ENCODE measurements around the gene HNF4A. TPM values are rescaled to one million over a fixed set of nuclear protein-coding genes. Genes with fewer than 3 reads are reported as not detected.
"Not testable (repeated sequence)": the region's sequence is repeated elsewhere in the genome, so short reads cannot be mapped to it uniquely, and the experiment has no call there.

HNF4A gene
- total and polyA plus RNA-seq, 9 donors: under 0.01 to 11.1 (median 0.10) TPM; not detected in 1

DNA sequence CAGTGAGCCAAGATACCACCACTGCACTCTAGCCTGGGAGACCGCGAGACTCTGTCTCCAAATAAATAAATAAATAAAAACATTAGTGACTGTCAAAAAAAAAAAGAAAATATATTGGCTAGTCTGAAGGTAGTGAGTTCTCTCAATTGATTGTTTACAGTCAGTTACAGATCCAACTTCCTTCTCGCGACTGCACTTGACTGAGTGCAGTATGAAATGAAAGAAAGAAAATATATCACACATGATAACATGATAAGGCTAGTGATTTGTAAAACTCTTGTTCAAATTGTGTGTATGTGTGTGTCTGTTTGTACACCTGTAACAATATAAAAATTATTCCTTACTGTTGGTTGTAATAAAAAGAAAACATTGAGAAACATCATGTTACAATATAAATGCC, 10.8 kb upstream of the HNF4A start:
- Histone ChIP-seq H3K4me3 (ENCODE audit: low read length) (no peak overlapping the region), H3K9me3 (replicated peaks; ENCODE audit: control insufficient read depth, low read depth, low read length) (no peaks in the 10 kb centered on the region), H3K27ac (ENCODE audit: low read length) (no peak overlapping the region), H3K4me1 (ENCODE audit: control insufficient read depth, insufficient read depth, low read length) (no peaks in the 10 kb centered on the region), H3K36me3 (ENCODE audit: control insufficient read depth, insufficient read depth, low read length) (no peaks in the 10 kb centered on the region), H3K27me3 (ENCODE audit: control insufficient read depth, insufficient read depth, low read length) (peaks cover 2% of the 10 kb centered on the region)
- no peak for DNase-seq
- no CpG with 5 or more reads among the region's 4 CpGs for WGBS (ENCODE audit: insufficient coverage)

DNA sequence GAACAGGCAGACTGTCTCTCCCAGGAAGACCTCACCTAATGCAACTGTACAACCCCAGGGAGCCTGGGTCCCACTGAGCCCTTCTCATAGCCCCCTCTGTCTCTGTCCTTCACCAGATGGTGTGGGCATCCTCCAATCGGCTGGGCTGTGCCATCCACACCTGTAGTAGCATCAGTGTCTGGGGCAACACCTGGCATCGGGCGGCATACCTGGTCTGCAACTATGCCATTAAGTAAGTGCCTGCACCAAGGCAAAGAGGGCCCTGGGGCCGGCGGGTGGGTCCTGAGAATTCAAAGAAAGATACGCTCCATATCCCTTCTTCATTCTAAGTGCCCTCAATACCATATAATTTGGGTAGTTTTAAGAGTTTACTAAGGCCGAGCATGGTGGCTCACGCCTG, 10.4 kb upstream of the HNF4A start:
- H3K27me3 ChIP-seq (ENCODE audit: control insufficient read depth, insufficient read depth, low read length): peaks cover 2% of the 10 kb centered on the region
- H3K36me3 ChIP-seq (ENCODE audit: control insufficient read depth, insufficient read depth, low read length): no peaks in the 10 kb centered on the region
- no peak overlapping the region for H3K27ac ChIP-seq (ENCODE audit: low read length)
- no peak overlapping the region for H3K4me3 ChIP-seq (ENCODE audit: low read length)
- no peak for DNase-seq
- H3K4me1 ChIP-seq (ENCODE audit: control insufficient read depth, insufficient read depth, low read length): no peaks in the 10 kb centered on the region
- no peaks in the 10 kb centered on the region for H3K9me3 ChIP-seq (replicated peaks; ENCODE audit: control insufficient read depth, low read depth, low read length)
- 95% methylated on average over 4 of the region's 8 CpGs for WGBS (ENCODE audit: insufficient coverage)

DNA sequence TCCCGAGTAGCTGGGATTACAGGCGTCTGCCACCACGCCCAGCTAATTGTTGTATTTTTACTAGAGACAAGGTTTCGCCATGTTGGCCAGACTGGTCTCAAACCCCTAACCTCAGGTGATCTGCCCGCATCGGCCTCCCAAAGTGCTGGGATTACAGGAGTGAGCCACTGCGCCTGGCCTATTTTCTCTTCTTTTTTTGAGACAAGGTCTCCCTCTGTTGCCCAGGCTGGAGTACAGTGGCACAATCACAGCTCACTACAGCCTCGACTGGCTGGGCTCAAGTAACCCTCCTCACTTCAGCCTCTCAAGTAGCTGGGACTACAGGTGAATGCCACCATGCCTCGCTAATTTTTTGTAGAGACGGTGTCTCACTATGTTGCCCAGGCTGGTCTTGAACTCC, 9.6 kb upstream of the HNF4A start:
- not testable (repeated sequence) for H3K27me3 ChIP-seq (ENCODE audit: control insufficient read depth, insufficient read depth, low read length); DNase-seq; H3K4me1 ChIP-seq (ENCODE audit: control insufficient read depth, insufficient read depth, low read length); H3K27ac ChIP-seq (ENCODE audit: low read length); H3K36me3 ChIP-seq (ENCODE audit: control insufficient read depth, insufficient read depth, low read length); H3K4me3 ChIP-seq (ENCODE audit: low read length); H3K9me3 ChIP-seq (replicated peaks; ENCODE audit: control insufficient read depth, low read depth, low read length)
- 81% methylated on average over 10 of the region's 10 CpGs for WGBS (ENCODE audit: insufficient coverage)

DNA sequence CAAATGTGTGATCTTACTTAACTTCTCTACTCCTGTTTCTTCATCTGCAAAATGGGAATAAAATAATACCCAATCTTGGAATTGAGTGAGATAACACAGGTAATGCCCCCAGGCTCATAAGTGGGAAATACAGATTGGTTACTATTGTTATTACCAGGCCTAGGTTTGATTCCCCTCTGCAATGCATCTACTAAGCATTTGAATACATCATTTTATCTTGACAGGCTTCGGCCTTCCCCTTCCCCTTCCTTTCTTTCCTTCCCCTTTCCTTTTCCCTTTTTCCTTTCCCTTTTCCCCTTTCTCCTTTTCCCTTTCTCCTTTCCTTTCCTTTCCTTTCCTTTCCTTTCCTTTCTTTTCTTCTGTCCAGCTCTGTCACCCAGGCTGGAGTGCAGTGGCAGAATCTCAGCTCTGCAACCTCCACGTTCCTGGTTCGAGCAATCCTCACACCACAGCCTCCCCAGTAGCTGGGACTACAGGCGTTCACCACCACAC, 7.3 kb upstream of the HNF4A start:
- H3K9me3 ChIP-seq (replicated peaks; ENCODE audit: control insufficient read depth, low read depth, low read length): no peaks in the 10 kb centered on the region
- no peak for DNase-seq
- H3K27me3 ChIP-seq (ENCODE audit: control insufficient read depth, insufficient read depth, low read length): no peaks in the 10 kb centered on the region
- no peak overlapping the region for H3K4me3 ChIP-seq (ENCODE audit: low read length)
- no peak overlapping the region for H3K27ac ChIP-seq (ENCODE audit: low read length)
- WGBS (ENCODE audit: insufficient coverage): 83% methylated on average over 1 of the region's 4 CpGs
- H3K4me1 ChIP-seq (ENCODE audit: control insufficient read depth, insufficient read depth, low read length): no peaks in the 10 kb centered on the region
- H3K36me3 ChIP-seq (ENCODE audit: control insufficient read depth, insufficient read depth, low read length): no peaks in the 10 kb centered on the region

DNA sequence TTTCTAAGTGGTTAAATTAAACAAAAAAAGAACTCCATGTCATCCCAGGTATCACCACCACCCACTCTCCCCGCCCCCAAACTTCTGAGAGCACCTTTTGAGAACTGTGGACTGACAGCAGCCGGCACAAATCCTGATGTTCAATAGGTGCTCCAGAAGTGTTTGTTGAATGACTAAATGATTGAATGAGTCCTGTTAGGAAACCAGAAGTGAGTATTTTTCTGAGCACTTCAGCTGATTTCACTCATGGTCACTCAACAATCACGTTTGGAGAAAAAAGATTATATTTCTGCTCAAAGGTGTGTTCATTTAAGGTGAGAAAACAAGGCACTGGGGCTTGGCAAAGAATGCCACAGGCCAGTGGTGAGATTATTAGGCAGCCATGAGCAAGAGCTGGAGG, 6.2 kb upstream of the HNF4A start:
- Histone ChIP-seq H3K9me3 (replicated peaks; ENCODE audit: control insufficient read depth, low read depth, low read length) (no peaks in the 10 kb centered on the region), H3K27me3 (ENCODE audit: control insufficient read depth, insufficient read depth, low read length) (no peaks in the 10 kb centered on the region), H3K36me3 (ENCODE audit: control insufficient read depth, insufficient read depth, low read length) (no peaks in the 10 kb centered on the region), H3K4me3 (ENCODE audit: low read length) (no peak overlapping the region), H3K27ac (ENCODE audit: low read length) (no peak overlapping the region), H3K4me1 (ENCODE audit: control insufficient read depth, insufficient read depth, low read length) (no peaks in the 10 kb centered on the region)
- 83% methylated on average over 1 of the region's 3 CpGs for WGBS (ENCODE audit: insufficient coverage)
- DNase-seq: no peak

DNA sequence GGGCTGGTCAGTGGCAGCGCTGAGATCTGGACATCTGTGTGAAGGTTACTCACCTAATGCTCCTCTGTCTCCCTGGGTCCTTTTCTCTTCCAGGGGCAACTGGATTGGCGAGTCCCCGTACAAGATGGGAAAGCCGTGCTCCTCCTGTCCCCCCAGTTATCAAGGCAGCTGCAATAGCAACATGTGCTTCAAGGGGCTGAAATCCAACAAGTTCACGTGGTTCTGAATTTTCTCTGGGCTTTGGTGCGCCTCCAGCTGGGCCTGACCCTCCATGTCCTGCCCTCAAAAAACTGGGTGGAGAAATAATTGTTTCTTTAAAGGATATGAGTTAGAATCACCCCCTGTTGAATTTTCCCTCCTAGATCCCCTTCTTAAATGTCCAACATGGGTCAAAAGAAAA, 4.9 kb upstream of the HNF4A start:
- no peaks in the 10 kb centered on the region for H3K9me3 ChIP-seq (replicated peaks; ENCODE audit: control insufficient read depth, low read depth, low read length)
- no peak overlapping the region for H3K4me3 ChIP-seq (ENCODE audit: low read length)
- no peaks in the 10 kb centered on the region for H3K27me3 ChIP-seq (ENCODE audit: control insufficient read depth, insufficient read depth, low read length)
- H3K36me3 ChIP-seq (ENCODE audit: control insufficient read depth, insufficient read depth, low read length): no peaks in the 10 kb centered on the region
- no peak for DNase-seq
- H3K4me1 ChIP-seq (ENCODE audit: control insufficient read depth, insufficient read depth, low read length): no peaks in the 10 kb centered on the region
- WGBS (ENCODE audit: insufficient coverage): 60% methylated on average over 2 of the region's 6 CpGs
- no peak overlapping the region for H3K27ac ChIP-seq (ENCODE audit: low read length)

DNA sequence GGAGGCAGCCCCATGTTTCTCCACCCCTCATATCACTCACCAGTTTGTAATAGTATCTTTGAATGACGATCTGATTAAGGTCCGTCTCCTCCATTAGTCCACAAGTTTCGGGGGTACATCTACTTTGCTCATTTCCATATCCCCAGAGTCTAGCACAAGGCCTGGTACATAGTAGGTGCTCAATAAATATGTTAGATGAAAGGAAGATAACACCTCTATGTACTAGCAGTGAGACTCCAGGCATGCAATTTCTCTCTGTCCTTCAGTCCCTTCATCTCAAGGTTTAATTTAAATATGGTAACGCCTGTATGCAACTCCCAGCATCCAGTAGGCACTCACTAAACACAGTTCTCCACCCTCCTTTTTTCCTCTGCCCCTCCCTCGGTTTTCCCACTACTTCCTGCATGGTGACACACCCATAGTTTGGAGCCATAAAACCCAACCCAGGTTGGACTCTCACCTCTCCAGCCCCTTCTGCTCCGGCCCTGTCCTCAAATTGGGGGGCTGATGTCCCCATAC, 461 bp upstream of the HNF4A start:
- WGBS (ENCODE audit: insufficient coverage): 61% methylated on average over 3 of the region's 6 CpGs
- no peak for DNase-seq
- no peaks in the 10 kb centered on the region for H3K9me3 ChIP-seq (replicated peaks; ENCODE audit: control insufficient read depth, low read depth, low read length)
- H3K36me3 ChIP-seq (ENCODE audit: control insufficient read depth, insufficient read depth, low read length): no peaks in the 10 kb centered on the region
- no peaks in the 10 kb centered on the region for H3K27me3 ChIP-seq (ENCODE audit: control insufficient read depth, insufficient read depth, low read length)
- H3K4me3 ChIP-seq (ENCODE audit: low read length): no peak overlapping the region
- H3K27ac ChIP-seq (ENCODE audit: low read length): no peak overlapping the region
- H3K4me1 ChIP-seq (ENCODE audit: control insufficient read depth, insufficient read depth, low read length): no peaks in the 10 kb centered on the region

DNA sequence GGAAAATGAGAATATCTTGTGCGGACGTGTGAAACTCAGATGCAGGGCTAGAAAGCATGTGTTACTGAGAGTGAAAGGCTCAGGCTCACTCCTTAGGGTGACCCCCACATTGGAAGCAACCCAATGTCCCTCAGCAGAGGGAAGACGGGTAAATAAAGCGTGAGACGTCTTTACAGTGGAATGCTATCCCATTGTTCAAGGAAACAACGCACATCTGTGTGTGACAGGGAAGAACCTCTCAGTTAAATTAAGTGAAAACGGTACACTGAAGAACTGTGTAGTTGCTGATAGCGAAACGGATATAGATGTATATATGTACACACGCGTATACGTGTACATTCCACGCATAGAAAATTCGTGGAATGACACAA, 839 bp downstream of the HNF4A start:
- no peaks in the 10 kb centered on the region for H3K9me3 ChIP-seq (replicated peaks; ENCODE audit: control insufficient read depth, low read depth, low read length)
- DNase-seq: no peak
- no peak overlapping the region for H3K4me3 ChIP-seq (ENCODE audit: low read length)
- H3K27ac ChIP-seq (ENCODE audit: low read length): no peak overlapping the region
- 80% methylated on average over 12 of the region's 14 CpGs for WGBS (ENCODE audit: insufficient coverage)
- H3K36me3 ChIP-seq (ENCODE audit: control insufficient read depth, insufficient read depth, low read length): no peaks in the 10 kb centered on the region
- no peaks in the 10 kb centered on the region for H3K4me1 ChIP-seq (ENCODE audit: control insufficient read depth, insufficient read depth, low read length)
- H3K27me3 ChIP-seq (ENCODE audit: control insufficient read depth, insufficient read depth, low read length): no peaks in the 10 kb centered on the region

DNA sequence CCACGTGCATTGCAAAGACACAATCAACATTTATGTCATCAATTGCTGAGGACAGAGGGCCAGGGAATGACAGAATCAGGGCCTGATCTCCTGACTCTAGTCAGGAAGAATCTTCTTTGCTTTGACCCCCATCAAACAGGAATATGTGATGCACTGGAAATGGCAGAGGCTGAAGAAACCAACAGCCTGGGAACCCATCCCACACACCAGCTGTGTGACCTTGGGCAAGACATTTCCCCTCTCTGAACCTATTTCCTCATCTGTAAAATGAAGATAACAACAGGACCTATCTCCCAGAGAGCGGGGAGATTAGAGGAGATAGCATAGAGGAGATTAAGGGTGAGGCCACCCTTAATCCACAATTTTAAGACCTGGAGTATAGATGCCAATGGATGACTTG, 1.5 kb downstream of the HNF4A start:
- H3K9me3 ChIP-seq (replicated peaks; ENCODE audit: control insufficient read depth, low read depth, low read length): no peaks in the 10 kb centered on the region
- no peak overlapping the region for H3K27ac ChIP-seq (ENCODE audit: low read length)
- DNase-seq: no peak
- no peaks in the 10 kb centered on the region for H3K36me3 ChIP-seq (ENCODE audit: control insufficient read depth, insufficient read depth, low read length)
- no CpG with 5 or more reads among the region's 2 CpGs for WGBS (ENCODE audit: insufficient coverage)
- H3K4me1 ChIP-seq (ENCODE audit: control insufficient read depth, insufficient read depth, low read length): no peaks in the 10 kb centered on the region
- H3K27me3 ChIP-seq (ENCODE audit: control insufficient read depth, insufficient read depth, low read length): no peaks in the 10 kb centered on the region
- H3K4me3 ChIP-seq (ENCODE audit: low read length): no peak overlapping the region

DNA sequence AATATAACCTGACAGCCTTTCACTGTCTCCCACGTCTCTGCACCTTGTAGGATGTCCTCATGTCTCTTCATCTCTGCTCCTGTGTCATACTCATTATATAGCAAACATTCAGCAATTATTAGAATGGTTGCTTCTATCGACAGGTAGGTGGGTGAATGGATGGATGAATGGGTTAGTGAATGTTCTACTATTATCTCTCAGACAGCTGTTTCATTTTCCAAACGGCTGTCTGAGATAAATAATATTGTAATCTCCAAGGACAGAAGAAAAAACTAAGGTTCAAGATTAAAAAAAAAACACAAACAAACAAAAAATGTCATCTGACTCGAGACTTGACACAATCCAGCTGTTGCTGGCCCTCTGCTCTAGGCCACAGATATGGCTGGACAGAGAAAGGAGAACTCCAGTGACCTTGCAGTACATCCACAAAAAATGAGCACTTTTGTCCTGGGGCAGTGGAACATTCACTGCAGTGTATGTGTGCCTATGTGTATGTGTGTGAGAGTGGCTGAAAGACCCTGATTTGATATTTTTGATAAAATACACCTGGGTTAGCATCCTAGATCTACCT, 2.1 kb downstream of the HNF4A start:
- no peaks in the 10 kb centered on the region for H3K9me3 ChIP-seq (replicated peaks; ENCODE audit: control insufficient read depth, low read depth, low read length)
- WGBS (ENCODE audit: insufficient coverage): no CpG with 5 or more reads among the region's 4 CpGs

DNA sequence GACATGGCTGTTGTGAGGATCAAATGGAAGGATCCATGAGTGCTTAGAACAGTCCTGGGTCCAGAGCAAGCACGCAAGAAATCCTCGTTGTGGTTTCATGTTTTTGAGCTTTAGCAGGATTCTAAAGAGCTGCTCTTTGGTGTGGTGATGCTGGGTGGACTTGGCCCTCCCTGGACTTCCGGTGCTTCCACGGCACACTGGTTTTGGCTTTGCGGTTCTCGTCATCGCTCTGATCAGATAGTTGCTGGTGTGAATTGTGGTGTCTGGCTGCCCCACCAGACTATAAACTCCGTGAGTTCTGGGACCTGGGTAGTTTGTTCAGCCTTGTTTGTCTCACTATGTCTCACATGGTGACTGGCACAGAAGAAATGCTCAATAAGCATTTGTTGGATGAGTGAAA, 3.3 kb downstream of the HNF4A start:
- Histone ChIP-seq H3K4me3 (ENCODE audit: low read length) (no peak overlapping the region), H3K9me3 (replicated peaks; ENCODE audit: control insufficient read depth, low read depth, low read length) (no peaks in the 10 kb centered on the region), H3K27me3 (ENCODE audit: control insufficient read depth, insufficient read depth, low read length) (no peaks in the 10 kb centered on the region), H3K4me1 (ENCODE audit: control insufficient read depth, insufficient read depth, low read length) (no peaks in the 10 kb centered on the region), H3K36me3 (ENCODE audit: control insufficient read depth, insufficient read depth, low read length) (no peaks in the 10 kb centered on the region), H3K27ac (ENCODE audit: low read length) (no peak overlapping the region)
- WGBS (ENCODE audit: insufficient coverage): 100% methylated on average over 1 of the region's 8 CpGs
- DNase-seq: no peak

More for the DNA sequence above, 2.1 kb downstream of the HNF4A start:
- H3K27me3 ChIP-seq (ENCODE audit: control insufficient read depth, insufficient read depth, low read length): no peaks in the 10 kb centered on the region
- DNase-seq: no peak
- no peak overlapping the region for H3K27ac ChIP-seq (ENCODE audit: low read length)
- H3K36me3 ChIP-seq (ENCODE audit: control insufficient read depth, insufficient read depth, low read length): no peaks in the 10 kb centered on the region
- H3K4me1 ChIP-seq (ENCODE audit: control insufficient read depth, insufficient read depth, low read length): no peaks in the 10 kb centered on the region
- no peak overlapping the region for H3K4me3 ChIP-seq (ENCODE audit: low read length)
